Erythroblast (primary cell): Measurements from ENCODE around the gene RAB4B.
"Not testable (repeated sequence)": the region's sequence is repeated elsewhere in the genome, so short reads cannot be mapped to it uniquely, and the experiment has no call there.

Experiments used
- DNase-seq, 2 experiments: peaks; one replicate each; lab custom pipeline; 2025; lab: John Stamatoyannopoulos, UW
- GATA1 ChIP-seq: IDR thresholded peaks from 2 replicates; pipeline ENCODE4 v1.6.1; 2011; ENCODE audit warnings: low read depth, mild to moderate bottlenecking, control low read depth, low read length, moderate library complexity
- POLR2A ChIP-seq: IDR thresholded peaks from 2 replicates; pipeline ENCODE4 v1.6.1; 2011; ENCODE audit warnings: mild to moderate bottlenecking, low read length

The RAB4B gene

GRCh38 chr19:40809358-40810086 lies 31.5 kb downstream of the RAB4B start:
- no peak for DNase-seq
- TF ChIP-seq GATA1 (no peak), POLR2A (no peak)

DNA sequence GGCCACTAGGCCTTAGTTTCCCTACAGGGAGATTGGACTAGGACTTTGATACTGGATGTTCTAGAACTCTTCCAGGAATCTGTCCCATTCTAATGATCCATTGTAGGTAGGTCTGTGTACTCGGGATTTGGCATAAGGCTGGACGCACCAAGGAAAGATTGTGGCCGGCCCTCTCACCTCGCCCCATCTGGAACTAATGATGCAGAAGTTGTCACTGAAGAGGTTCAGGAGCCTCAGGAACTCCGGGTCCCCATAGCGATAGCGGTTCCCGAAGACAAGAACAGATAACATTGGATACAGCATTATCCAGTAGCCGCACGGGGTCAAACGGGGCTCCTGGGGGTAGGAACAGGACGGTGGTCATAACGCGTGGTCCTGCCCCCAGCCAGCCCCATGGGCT lies 32.1 kb downstream of the RAB4B start:
- no peak for TF ChIP-seq POLR2A
- TF ChIP-seq GATA1: no peak
- DNase-seq: no peak

DNA sequence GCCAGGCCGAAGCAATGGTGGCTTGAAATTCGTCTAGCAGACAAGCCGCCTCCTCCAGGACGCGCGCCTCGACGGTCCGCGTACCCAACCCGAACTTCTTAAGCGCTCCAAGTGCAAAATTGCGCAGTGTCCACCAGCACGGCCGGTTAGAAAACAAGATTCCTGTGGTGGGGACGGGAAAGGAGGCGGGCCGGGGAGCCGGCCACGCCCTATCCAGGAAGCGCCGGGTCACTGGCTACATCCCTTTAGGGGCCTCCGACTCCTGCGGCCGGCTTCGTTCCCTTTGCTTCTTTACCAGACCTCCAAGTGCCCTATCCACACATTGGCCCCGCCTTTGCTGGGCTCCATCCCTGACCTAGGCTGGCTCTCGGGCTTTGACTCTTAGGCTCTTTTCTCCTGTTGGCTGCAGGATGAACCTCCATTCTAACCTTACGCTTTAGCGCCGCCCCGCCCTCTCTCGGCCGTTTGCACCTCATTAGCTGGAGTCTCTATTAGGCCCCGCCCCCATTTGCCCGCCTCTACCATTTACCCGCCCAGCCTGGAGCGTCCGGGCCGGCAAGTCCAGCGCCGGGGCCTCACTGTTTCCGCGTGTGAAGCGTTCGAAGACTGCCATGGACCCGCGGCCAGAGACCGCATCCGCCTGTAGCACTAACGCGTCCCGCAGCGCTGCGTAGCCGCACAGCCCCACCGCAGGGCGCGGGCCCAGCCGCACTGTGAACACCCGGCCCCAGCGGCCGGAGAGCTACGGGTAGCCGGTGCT lies 32.8 kb downstream of the RAB4B start:
- peak; percentile 53 for TF ChIP-seq POLR2A
- DNase-seq: peak; percentile 83 to 87

DNA sequence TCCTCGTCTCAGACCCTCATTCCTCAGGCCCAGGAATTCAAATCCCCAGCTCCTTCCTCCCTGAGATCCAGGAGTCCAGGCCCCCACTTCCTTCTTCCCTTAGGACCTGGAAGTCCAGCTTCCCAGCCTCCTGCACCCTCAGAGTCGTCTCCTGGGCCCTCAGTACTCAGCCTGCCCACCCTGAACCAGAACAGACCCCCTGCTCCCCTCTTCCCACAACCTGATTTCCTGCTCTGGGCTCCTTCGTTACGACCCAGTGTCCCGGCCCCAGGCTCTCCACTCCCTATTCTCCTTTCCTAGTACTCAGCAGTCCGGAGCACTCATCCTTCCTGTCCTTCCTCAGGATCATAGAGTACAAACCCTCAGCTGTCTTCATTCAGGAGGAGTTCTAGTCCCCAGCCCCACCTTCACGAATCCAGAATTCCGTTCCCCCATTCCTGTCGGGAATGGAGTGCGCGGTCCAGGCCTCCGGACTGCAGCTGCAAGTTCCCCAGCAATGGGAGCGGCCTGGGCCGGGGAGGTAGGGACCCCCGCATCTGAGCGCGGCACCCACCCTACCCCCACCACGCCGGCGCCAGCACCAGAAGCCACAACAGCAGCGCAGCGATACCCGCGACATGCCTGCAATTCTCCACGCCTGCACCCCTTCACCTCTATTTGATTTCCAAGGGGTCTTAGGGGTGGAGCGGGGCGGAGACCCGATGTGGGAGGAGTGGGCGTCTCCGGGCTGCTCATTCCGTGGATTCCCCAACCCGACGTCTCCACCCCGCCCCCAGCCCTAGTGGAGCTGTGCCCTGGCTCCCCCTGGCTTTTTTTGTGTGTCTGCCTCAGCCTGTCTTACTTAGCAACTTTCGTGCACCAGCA lies 33.7 kb downstream of the RAB4B start:
- peak; percentile 33 to 47 for DNase-seq
- TF ChIP-seq POLR2A (no peak), GATA1 (no peak)

DNA sequence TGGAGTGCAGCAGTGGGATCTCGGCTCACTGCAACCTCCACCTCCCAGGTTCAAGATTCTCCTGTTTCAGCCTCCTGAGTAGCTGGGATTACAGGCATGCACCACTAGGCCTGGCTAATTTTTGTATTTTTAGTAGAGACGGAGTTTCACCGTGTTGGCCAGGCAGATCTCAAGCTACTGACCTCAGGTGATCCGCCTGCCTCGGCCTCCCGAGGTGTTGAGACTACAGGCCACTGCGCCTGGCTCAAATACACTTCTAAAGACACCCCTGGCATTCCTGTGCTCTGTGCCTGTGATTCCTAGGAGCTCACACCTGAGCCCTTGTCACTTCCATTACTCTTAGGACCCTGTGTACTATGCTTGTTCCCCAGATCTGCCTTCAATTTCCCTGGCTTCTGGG lies 34.5 kb downstream of the RAB4B start:
- DNase-seq: not testable (repeated sequence)

DNA sequence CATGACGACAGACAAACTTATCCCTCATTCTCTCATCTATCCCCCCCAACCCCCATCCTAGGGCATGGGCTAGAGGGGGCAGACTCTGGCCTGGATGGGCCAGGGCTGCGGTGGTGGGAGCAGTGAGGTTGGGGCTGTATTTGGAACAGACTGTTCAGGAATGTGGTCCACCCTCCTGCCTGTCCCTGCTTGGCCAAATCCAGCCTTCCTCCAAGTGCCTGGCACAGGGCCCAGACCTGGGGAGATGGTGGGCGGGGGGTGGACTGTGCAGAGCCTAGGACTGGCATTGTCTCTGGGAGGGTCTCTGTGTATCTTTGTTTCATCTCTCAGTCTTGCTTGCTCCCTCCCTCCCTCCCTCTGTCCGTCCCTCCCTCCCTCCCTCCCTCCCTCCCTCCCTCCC lies 35.1 kb downstream of the RAB4B start:
- TF ChIP-seq GATA1: no peak
- no peak for TF ChIP-seq POLR2A
- no peak for DNase-seq

GRCh38 chr19:40815223-40815622 lies 37.2 kb downstream of the RAB4B start:
- no peak for TF ChIP-seq POLR2A
- no peak for TF ChIP-seq GATA1

GRCh38 chr19:40818480-40819399 lies 40.7 kb downstream of the RAB4B start:
- peak; percentile 85 to 88 for DNase-seq

More at GRCh38 chr19:40815223-40815622, 37.2 kb downstream of the RAB4B start:
- no peak for DNase-seq

DNA sequence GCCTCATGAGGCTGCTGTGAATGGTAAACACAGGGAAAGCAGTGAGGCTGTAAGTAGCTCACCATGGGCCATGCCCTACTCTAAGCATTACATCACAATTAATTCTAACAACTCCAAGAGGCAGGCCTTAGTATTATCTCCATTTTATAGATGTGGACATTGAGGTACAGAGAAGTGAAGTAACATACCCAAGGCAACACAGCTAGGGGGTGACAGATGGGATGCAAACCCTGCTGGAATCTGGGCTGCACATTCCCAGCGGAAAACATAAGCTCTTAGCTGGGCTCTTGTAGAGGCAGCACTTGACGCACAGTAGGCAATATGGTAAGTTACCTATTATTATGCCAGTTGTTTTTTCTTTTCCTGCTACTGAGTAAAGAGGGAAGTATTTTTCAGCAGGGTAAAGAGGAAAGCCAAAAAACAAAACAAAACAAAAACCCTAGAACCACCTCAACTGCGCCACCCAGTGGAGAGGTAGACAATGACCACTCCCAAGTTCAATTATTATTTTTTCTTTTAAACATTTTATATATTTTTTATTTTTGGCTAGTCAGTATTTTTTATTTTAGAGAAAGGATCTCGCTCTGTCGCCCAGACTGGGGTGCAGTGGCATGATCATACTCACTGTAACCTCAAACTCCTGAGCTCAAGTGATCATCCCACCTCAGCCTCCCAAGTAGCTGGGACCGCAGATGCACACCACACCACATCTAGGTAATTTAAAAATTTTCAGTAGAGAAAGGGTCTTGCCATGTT lies 41.6 kb downstream of the RAB4B start:
- DNase-seq: peak; percentile 54 to 78

- DNase-seq: no peak
- TF ChIP-seq POLR2A (no peak), GATA1 (no peak)
These were observed 44.1 kb downstream of the RAB4B start for GRCh38 chr19:40822161-40822560.

- peak; percentile 52 to 76 for DNase-seq
These were observed 44.9 kb downstream of the RAB4B start for GRCh38 chr19:40822704-40823553.

DNA sequence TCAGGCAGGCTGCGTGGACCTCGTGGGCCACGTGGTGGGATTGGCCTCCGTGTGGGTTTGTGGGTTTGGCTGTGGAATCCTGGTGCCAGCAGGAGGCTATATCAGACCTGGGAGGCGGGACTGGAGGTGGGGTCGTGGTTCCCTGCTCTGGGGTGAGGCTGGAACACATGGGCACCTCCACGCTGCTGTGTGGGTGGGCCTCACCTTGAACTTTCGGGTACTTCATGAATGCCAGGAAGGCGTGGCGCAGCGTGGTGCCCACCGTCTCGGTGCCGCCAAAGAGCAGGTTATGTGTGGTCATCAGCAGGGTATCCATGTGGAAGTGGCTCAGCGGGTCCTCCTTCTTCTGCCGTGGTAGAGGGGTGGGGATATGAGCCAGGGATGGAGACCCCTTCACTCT lies 46.9 kb downstream of the RAB4B start:
- not testable (repeated sequence) for DNase-seq

DNA sequence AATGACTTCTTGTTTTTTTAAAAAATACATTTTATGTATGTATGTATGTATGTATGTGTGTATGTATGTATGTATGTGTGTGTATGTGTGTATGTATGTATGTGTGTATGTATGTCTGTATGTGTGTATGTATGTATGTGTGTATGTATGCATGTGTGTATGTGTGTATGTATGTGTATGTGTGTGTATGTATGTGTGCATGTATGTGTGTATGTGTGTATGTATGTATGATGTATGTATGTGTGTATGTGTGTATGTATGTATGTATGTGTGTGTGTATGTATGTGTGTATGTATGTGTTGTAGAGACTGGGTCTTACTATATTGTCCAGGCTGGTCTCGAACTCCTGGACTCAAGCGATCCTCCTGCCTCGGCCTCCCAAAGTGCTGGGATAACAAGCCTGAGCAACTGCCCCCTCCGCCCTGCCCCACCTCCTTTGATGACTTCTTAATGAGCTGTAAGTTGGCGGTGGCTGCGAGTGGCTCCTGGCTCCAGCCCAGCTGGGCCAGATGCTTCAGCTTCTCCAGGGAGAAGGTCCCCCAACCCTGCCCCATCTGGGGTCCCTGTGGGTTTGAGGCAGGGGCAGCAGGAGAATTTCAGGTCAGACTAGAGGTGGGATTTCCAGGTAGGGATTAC lies 47.5 kb downstream of the RAB4B start:
- not testable (repeated sequence) for DNase-seq

GRCh38 chr19:40826312-40826698 lies 48.3 kb downstream of the RAB4B start:
- DNase-seq: not testable (repeated sequence)

- DNase-seq: peak; percentile 37 to 62
These were observed 48.8 kb downstream of the RAB4B start for GRCh38 chr19:40826699-40827385.
